NK-92 (cell line): Measurements from ENCODE around the gene ZNF133.
"Not testable (repeated sequence)": the region's sequence is repeated elsewhere in the genome, so short reads cannot be mapped to it uniquely, and the experiment has no call there.

Experiments
- DNase-seq: peaks from one replicate; lab custom pipeline; 2025; ENCODE audit not compliant: unreplicated experiment; lab: John Stamatoyannopoulos, UW

ZNF133 gene

DNA sequence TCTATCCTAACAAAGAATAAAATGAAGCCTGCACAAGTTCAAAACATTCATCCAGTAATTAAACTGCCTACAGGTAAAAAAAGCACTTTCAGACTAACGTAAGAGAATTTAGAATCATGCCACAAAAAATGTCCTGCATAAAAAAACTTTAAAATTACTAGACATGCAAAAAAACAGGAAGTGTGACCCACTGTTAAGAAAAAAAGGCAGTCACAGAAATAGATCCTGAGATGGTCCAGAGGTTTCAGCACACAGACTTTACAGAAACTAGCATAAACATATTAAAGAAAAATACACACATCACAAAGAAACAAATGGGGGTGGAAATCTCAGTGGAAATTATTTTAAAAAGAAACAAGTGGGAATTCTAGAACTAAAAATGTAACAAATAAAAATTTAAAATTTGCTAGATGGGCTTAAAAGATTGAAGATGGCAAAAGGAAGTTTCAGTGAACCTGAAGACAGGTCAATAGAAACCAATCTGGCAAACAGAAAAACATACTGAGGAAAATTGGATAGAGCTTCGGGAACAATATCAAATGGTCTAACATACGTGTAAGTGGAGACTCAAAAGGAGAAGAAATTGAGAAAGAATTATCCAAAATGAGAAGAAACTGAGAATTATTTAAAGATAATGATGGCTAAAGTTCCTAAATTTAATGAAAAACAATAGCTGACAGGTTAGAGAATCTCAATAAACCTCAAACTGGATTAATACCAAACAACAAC is 3.4 kb upstream of the ZNF133 start:
- no peak for DNase-seq

DNA sequence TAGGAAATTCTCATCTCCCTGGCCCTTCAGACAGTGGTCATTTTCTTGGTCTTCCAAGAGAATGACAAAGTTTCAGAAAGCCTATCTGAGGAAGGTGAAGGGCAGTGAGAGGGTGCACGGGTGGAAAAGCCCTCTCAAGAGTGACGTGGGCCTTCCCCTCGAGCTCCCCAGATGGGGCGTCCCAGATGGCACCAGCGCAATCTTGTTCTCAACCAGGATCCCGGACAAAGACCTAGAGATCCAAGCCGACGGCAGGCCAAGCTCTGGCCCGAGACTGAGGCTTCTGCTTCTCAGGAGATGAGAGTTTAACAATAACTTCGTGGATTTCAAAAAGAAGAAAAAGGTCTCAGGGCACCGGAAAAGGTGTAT is 797 bp upstream of the ZNF133 start:
- DNase-seq = no peak

DNA sequence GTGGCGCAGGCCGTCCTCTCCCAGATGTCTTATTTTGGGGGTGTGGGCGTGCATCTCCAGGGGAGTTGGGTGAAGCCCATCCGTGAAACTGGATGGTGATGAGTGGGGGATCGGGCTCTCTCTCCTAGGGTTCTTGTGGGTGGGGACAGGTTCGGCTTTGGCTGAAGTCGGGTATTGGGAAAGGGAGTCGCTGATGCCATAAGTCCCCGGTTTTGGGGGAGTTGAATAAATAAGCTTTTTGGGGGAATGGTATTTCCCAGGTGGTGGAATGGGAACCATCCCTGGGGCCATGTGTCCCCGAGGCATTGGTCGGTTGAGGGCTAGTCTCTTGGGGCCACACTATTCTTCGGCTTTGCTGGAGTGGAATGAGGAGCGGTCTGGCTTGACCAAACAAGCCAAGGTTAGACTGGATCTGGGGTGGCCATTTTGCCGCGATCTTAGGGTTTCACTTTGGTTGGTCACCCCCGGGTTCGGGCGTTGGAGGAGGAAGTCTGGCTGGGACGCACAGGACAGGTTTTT is 481 bp downstream of the ZNF133 start:
- DNase-seq = no peak

DNA sequence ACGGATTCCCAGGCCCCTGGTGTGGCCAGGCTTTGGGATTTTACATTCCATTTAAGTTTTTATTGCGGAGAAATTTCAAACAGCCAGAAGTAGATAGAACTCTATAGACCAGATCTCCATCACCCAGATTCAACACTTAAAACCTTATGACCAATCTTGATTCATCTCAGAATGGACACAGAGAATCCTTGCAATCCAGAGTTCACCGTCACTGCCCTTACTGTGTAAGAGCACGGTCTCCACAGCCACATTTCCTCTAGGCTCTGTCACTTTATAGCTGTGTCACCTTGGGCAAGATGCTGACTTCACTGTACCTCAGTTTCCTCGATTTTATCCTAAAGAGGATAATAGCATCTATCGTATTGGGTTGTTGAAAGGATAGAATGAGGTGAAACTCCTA is 979 bp downstream of the ZNF133 start:
- DNase-seq = no peak

DNA sequence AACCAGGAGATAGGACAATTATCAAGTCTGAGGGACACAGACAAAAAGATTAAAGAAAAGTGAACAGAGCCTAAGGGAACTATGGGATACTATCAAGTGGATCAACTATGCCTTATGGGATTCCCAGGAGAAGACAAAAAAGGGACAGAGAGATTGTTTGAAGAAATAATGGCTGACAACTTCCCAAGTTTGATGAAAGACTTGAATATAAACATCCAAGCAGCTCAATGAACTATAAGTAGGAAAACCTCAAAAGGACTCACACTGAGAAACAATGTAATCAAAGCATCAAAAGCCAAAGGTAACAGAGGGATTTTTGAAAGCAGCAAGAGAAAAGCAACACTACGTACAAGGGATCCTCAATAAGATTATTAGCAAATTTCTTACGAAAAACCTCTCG is 11.0 kb downstream of the ZNF133 start:
- DNase-seq = no peak

DNA sequence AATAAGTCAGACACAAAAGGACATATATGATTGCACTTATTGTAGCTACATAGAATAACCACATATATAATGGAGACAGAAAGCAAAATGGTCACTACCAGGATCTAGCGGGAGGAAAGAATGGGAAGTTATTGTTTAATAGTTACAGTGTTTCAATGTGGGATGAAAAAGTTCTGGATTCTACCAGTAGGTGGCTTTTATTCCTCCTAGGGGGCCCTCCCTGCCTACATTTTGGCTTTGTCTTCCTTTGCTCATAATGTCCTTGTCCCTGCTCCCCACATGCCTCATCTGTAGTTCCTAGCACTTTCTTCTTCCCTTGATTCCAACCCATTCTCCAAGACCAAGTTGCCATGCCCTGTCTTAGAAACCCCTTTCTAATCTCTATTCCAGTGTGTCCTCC is 16.3 kb downstream of the ZNF133 start:
- DNase-seq = no peak

DNA sequence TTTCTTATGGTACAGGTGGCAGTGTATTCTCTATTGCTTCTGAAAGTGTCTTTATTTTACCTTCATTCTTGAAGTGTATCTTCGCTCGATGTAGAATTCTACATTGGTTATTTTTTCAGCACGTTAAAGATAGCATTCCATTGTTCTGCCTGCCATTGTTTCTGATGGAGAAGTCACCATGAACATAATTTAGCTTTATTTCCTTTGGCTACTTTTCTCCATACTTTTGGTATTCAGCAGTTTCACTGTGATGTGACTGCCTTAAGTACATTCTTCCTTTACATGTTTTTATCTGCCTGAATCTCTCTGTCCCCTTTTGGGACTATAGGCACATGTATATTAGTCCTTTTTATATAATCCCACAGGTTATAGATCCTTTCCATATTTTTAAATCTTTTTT is 19.0 kb downstream of the ZNF133 start:
- no peak for DNase-seq

DNA sequence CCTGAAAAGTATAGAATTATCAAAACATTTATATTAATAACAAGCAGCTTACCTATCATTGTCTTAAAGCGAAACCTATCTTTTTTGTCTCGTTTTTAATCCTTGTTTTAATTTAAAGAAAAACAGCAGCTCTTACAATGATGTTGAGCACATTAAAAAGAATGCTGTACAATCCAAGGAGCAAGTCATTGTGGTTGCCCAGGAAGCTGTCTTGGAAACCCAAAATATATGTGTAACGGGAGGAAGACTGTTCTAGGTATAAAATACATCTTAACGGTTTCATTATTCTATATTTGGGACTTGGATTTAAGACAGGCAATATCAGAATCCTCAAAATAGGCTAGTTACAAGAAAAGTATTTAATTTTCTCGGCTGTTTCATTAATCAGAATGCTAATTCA is 21.7 kb downstream of the ZNF133 start:
- DNase-seq = no peak

DNA sequence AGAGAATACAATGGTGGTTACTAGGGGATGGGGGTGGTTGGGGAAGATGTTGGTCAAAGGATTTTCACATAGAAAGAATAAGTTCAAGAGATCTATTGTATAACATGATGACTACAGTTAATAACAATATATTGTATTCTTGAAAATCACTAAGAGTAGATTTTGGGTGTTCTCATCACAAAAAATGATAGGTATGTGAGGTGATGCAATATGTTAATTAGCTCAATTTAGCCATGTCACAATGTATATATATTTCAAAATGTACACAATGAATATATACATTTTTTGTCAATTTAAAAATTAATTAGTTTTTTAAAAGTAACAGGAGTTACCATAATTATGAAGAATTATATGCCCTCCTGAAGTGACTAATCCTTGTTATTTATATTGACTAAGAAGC is 22.3 kb downstream of the ZNF133 start:
- DNase-seq = no peak

DNA sequence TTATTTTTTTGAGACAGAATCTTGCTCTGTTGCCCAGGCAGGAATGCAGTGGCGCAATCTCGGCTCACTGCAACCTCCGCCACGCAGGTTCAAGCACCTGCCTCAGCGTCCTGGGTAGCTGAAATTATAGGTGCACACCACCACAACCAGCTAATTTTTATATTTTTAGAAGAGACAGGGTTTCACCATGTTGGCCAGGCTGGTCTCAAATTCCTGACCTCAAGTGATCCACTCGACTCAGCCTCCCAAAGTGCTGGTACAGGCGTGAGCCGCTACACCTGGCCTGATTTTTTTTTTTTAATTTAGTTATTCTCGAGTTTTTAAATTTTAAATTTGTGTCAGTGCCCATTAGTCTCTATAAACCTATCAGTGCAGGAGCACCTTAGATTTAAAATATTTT is 24.4 kb downstream of the ZNF133 start:
- no peak for DNase-seq

DNA sequence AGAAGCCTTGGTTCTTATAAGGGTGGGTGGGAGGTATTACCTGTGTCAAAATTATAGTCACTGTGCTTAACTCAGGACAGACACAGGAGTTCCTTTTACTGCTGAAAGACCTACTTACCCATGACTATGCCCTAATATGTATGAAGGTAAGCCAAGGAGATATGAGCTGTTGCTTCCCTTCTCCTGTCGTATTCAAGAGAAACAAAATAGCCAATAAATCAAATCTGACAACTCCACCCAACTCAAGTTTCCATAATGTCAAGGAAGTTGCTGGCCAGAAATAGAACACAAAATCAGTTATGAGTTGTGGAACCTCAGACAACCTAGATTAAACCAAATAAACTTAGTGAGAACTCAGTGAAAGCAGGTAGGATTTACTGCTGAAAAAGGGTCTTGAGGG is 25.1 kb downstream of the ZNF133 start:
- DNase-seq = no peak

DNA sequence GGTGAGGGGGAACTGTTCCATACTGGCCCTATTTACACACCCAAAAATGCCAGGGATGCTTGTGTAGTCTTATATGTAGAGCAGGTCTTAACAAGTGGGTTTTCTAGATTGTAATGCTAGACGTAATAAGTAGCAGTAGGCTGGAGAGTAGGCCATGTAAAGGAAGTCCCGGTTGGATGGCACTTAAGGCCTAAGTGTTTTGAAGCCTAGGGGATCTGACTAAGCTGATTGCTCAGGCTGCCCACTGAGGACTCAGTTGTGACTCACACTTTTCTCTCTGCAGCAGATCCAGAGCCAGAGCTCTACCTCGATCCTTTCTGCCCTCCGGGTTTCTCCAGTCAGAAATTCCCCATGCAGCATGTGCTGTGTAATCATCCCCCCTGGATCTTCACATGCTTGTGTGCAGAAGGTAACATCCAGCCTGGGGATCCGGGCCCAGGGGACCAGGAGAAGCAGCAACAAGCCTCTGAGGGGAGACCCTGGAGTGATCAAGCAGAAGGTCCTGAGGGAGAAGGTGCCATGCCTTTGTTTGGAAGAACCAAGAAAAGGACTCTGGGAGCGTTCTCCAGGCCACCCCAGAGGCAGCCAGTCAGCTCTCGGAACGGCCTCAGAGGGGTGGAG is 26.6 kb downstream of the ZNF133 start:
- DNase-seq = no peak

DNA sequence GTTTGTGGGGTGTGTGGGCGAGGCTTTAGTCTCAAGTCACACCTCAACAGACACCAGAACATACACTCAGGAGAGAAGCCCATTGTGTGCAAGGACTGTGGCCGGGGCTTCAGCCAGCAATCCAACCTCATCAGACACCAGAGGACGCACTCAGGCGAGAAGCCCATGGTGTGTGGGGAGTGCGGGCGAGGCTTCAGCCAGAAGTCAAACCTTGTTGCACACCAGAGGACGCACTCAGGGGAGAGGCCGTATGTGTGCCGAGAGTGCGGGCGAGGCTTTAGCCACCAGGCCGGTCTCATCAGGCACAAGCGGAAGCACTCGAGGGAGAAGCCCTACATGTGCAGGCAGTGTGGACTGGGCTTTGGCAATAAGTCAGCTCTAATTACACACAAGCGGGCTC is 27.8 kb downstream of the ZNF133 start:
- no peak for DNase-seq

DNA sequence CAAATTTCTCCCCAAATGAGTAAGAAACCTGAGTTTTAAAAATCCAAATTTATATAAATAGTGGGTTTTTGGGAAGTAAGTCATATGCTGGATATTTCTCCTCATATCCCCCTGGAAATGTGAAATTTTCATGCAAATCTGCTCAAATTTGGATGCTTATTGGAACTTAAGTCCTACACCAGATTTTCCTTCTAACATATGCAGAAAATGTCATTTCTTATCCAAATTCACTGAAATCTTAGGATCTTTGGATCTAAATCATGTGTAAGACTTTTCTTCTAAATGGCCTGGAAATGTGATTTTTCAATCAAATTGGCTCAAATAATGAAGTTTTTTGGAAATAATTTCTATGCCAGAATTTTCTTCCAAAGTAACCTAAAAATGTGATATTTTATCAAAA is 33.0 kb downstream of the ZNF133 start:
- DNase-seq = no peak

DNA sequence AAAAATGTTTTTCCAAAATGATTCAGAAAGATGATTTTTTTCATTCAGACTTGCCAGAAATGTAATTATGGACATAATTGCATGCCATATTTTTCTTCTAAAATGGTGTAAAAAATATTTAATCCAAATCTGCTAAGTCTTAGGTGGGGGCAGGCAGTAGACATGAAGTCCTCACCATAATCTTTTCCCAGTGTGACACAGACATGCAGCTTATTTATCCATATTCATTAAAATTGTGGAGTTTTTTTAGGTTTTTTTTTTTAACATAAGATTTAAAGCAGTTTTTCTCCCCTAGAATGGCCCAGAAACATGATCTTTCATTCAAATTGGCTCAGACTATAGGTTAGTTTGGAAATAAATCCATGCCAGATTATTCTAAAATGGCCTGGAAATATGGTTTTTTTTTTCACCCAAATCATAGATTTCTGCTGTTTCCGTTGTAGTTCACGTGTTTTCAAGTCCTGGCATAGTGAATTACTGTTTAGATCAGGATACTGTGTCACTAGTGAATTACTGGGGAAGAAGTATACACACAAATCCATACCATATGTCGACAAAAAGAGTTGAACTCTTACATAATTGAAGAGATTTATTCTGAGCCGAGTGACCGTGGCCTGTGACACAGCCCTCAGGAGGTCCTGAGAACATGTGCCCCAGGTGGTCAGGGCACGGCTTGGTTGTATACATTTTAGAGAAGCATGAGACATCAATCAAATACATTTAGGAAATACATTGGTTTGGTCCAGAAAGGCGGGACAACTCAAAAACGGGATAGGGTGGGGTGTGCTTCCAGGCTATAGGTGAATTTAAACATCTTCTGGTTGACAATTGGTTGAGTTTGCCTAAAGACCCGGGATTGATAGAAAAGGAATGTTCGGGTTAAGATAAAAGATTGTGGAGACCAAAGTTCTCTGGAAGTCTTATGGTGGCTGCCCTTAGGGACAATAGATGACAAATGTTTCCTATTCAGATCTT is 33.9 kb downstream of the ZNF133 start:
- no peak for DNase-seq

DNA sequence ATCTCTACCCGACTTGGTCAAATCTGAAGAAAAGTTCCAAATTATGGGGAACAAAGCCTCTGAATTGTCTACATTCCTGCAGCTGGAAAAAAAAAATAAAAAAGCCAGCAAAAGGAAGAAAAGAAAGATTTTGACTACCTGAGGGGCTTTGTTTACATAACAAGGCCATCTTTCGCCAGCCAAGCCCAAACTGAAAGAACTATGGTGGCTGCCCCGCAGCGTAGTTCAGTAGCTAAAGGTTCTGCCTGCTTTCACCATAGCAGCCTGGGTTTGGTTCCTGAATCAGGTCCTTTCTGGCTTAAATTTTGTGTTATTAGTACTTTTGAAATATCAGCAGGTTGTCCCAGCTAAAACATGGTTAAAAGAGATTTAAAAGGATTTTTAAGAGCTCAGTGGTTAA is 35.4 kb downstream of the ZNF133 start:
- no peak for DNase-seq

DNA sequence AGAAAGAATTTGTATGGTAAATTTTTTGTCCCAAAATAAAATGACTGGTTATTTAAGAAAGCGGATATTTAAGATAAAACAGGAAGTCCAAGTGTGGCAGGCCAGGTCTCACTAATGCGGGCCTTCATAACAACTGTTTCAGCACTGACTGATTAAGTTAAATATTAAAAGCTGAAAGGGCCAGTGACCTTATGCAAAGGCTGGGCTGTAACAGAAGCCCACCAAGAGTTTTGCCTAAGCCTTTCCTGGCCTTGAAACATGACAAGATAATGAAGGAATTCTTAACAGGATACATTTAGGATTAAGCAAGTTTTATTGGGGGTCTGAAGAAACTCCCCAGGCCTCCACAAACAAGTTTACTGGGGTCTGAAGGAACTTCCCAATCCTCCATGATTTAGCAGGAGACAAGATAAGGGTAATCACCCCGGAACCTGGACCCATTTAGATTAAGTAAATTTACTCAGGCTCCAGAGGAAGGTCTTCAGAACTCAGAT is 36.3 kb downstream of the ZNF133 start:
- DNase-seq = no peak

DNA sequence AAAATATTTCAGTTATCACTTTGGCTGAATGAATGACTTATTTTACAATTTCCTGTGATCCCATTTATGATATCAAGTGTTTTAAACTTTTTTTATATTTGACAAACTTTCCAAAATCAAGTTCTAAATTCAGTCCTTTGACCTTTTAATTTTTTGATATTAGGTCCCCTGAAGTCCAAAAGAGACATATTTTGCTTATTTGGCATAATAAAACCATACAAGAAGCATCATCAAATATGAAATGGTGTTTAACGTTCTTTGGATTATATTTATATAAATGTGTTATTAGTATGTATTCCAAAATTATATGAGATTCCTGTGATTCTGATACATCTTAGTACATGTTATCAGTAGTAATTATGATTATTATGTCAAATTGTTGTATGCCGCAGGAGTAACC is 38.7 kb downstream of the ZNF133 start:
- DNase-seq = no peak

DNA sequence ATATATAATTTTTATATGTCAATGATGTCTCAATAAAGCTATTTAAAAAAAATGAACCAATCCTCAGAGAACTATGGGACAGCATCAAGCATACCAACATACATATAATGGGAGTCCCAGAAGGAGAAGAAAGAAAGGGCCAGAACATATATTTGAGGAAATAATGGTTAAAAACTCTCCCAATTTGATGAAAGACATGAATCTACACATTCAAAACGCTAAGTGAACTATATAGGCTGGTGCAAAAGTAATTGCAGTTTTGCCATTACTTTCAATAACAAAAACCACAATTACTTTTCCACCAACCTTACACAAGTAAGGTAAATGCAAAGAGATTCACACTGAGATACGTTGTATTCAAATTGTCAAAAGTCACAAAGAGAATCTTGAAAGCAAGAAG is 43.4 kb downstream of the ZNF133 start:
- DNase-seq = no peak

DNA sequence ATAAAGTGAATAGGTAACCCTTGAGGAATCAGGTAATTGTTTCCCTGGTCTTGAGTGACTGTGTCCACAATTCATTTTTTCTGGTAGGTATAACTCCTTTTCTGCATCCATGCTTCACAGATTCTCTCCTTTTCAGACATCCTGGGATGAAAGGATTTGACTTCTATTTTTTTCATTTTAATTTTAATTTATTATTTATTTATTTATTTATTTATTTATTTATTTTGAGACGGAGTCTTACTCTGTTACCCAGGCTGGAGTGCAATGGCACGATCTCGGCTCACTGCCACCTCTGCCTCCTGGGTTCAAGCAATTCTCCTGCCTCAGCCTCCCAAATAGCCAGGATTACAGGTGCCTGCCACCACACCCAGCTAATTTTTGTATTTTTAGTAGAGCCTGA is 61.4 kb downstream of the ZNF133 start:
- not testable (repeated sequence) for DNase-seq

DNA sequence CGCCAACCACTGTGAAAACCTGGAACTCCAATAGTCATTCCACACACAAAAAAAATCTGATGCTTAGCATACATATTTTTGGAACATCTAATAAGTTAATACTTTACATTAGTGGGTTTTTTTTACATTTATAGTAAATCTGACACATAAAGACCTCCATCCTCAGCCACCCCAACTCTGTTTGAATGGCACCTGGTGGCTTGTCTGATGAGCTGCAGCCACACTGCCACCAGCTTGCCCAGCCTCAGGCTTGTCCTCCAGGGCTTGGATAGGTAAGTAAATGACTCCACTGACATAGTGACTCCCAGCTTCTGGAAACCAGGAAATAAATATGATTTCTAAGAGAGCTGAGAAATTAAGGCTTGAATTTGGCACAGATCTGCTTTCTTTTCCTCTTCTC is 71.5 kb downstream of the ZNF133 start:
- no peak for DNase-seq

DNA sequence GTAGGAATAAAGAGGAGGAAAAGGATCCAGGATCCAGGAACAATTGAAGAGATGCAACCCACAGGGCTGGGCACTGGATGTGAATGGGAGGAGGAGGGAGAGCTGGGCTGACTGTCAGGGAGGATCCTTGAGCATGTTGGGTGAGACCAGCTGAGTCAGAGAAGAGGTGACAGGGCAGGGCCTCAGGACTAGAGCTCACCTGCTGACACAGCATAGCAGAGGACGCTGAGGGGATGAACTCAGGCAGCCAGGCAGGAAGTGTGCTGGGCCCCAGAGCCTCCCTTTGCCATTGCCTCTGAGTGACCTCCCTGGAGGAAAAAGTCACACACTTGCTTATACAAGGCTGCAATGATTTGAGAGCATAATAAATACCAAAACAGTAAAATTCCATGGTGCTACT is 72.3 kb downstream of the ZNF133 start:
- DNase-seq = no peak
